Measurements from ENCODE around the gene AEBP2. TPM values are rescaled to one million over a fixed set of nuclear protein-coding genes. Genes with fewer than 3 reads are reported as not detected.

AEBP2 gene
- total and polyA plus RNA-seq, 2 of the 13 experiments (the other 11 are each of a cell fraction or from before 2014, with no cell fraction given), result 9.2 to 17.9 TPM

DNA sequence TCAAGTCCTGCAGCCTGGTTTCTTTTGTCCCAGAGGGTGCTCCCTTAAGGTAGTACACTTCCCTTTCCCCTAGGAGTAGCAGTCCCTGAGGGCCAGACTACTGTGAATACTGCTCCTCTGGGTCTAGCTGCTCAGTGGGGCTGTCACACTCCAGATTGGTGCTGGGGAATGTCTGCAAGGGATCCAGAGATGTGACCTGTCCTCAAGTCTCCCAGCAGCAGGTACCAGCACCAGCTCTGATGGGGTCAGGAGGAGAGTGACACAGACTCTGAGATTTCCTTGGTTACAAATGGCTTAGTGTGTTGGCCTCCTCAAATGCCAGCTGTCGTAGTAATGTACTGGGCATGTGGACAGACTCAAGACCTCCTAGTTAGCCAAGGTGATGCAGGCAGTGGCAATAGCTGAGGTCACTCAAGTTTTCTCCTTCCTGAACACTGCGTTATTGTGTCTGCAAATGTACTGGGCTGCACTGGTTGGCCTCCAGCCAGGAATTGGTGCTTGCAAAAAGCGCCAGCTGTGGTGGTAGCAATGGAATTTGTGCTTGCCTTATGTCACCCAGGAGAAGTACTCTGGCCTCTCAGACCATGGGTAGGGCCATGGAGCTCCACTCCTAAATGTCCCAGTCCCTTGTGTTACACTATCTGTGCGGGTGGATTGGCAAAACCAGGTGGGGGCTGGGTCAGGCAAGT, 36.4 kb upstream of the AEBP2 start (continued):
- TF ChIP-seq ZMYM3 (CRISPR knock-in tag; IDR thresholded peaks at IDR 0.05) (peak; percentile 29; the same call in 1 of the 2 replicates), ZNF460 (CRISPR knock-in tag; IDR thresholded peaks at IDR 0.05; ENCODE audit: borderline replicate concordance) (no peak), SMYD3 (CRISPR knock-in tag; IDR thresholded peaks at IDR 0.05) (no peak), NR1H2 (CRISPR knock-in tag; IDR thresholded peaks at IDR 0.05; ENCODE audit: borderline replicate concordance, low read depth) (no peak), ZFP1 (CRISPR knock-in tag; IDR thresholded peaks at IDR 0.05) (no peak), RXRA (CRISPR knock-in tag; IDR thresholded peaks at IDR 0.05) (peak; percentile 75), ELF3 (CRISPR knock-in tag; IDR thresholded peaks at IDR 0.05) (no peak), FOXP1 (IDR thresholded peaks at IDR 0.05) (no peak), FOXP1 (CRISPR knock-in tag; IDR thresholded peaks at IDR 0.05) (no peak), ZNF430 (CRISPR knock-in tag; IDR thresholded peaks at IDR 0.05) (no peak), TCF7 (IDR thresholded peaks at IDR 0.05; ENCODE audit: low read depth) (no peak), AGO2 (optimal IDR thresholded peaks at IDR 0.05; ENCODE audit: low read depth, low read length) (no peak), ZNF124 (CRISPR knock-in tag; IDR thresholded peaks at IDR 0.05) (no peak), ZNF253 (CRISPR knock-in tag; IDR thresholded peaks at IDR 0.05; ENCODE audit: borderline replicate concordance) (no peak), ZNF280D (CRISPR knock-in tag; IDR thresholded peaks at IDR 0.05) (no peak), HOXA3 (CRISPR knock-in tag; IDR thresholded peaks at IDR 0.05) (peak; percentile 57; the same call in 1 of the 2 replicates), HNRNPH1 (optimal IDR thresholded peaks at IDR 0.05; ENCODE audit: low read depth, low read length) (no peak), ZNF326 (CRISPR knock-in tag; IDR thresholded peaks at IDR 0.05; ENCODE audit: borderline replicate concordance) (no peak)
- TF ChIP-seq, protein P1, sequence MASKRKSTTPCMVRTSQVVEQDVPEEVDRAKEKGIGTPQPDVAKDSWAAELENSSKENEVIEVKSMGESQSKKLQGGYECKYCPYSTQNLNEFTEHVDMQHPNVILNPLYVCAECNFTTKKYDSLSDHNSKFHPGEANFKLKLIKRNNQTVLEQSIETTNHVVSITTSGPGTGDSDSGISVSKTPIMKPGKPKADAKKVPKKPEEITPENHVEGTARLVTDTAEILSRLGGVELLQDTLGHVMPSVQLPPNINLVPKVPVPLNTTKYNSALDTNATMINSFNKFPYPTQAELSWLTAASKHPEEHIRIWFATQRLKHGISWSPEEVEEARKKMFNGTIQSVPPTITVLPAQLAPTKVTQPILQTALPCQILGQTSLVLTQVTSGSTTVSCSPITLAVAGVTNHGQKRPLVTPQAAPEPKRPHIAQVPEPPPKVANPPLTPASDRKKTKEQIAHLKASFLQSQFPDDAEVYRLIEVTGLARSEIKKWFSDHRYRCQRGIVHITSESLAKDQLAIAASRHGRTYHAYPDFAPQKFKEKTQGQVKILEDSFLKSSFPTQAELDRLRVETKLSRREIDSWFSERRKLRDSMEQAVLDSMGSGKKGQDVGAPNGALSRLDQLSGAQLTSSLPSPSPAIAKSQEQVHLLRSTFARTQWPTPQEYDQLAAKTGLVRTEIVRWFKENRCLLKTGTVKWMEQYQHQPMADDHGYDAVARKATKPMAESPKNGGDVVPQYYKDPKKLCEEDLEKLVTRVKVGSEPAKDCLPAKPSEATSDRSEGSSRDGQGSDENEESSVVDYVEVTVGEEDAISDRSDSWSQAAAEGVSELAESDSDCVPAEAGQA (IDR thresholded peaks at IDR 0.05; ENCODE audit: low read depth), result no peak
- TF ChIP-seq, protein P1 (CRISPR knock-in tag; IDR thresholded peaks at IDR 0.05; ENCODE audit: borderline replicate concordance), result no peak
- TF ChIP-seq, protein P2, sequence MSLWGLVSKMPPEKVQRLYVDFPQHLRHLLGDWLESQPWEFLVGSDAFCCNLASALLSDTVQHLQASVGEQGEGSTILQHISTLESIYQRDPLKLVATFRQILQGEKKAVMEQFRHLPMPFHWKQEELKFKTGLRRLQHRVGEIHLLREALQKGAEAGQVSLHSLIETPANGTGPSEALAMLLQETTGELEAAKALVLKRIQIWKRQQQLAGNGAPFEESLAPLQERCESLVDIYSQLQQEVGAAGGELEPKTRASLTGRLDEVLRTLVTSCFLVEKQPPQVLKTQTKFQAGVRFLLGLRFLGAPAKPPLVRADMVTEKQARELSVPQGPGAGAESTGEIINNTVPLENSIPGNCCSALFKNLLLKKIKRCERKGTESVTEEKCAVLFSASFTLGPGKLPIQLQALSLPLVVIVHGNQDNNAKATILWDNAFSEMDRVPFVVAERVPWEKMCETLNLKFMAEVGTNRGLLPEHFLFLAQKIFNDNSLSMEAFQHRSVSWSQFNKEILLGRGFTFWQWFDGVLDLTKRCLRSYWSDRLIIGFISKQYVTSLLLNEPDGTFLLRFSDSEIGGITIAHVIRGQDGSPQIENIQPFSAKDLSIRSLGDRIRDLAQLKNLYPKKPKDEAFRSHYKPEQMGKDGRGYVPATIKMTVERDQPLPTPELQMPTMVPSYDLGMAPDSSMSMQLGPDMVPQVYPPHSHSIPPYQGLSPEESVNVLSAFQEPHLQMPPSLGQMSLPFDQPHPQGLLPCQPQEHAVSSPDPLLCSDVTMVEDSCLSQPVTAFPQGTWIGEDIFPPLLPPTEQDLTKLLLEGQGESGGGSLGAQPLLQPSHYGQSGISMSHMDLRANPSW (CRISPR knock-in tag; IDR thresholded peaks at IDR 0.05; ENCODE audit: borderline replicate concordance), result no peak
